ENCODE results near the gene KRTAP9-3.
"Not testable (repeated sequence)": the region's sequence is repeated elsewhere in the genome, so short reads cannot be mapped to it uniquely, and the experiment has no call there.

KRTAP9-3 gene

GRCh38 chr17:41223821-41224220, 8.4 kb upstream of the KRTAP9-3 start:
- no peaks in the 10 kb centered on the region for H3K79me2 ChIP-seq (ENCODE audit: insufficient read depth, low read length)
- no peaks in the 10 kb centered on the region for H3K4me1 ChIP-seq (ENCODE audit: insufficient read depth, low read length)
- H4K20me1 ChIP-seq (ENCODE audit: insufficient read depth, low read length): no peaks in the 10 kb centered on the region
- no peak for ATAC-seq (ENCODE audit: insufficient read depth, low read depth)
- TF ChIP-seq CTCF (IDR thresholded peaks at IDR 0.05; ENCODE audit: borderline replicate concordance, extremely low read depth, low read length, poor library complexity, severe bottlenecking) (no peak), EZH2 (IDR thresholded peaks at IDR 0.05; ENCODE audit: borderline replicate concordance, low read depth, low read length, severe bottlenecking) (no peak)
- peaks cover 10% of the 10 kb centered on the region for H3K27me3 ChIP-seq (ENCODE audit: insufficient read depth, low read length, poor library complexity)
- H3K4me2 ChIP-seq (ENCODE audit: insufficient read depth, low read length): no peak overlapping the region
- H3K9me3 ChIP-seq (ENCODE audit: insufficient read depth, low read length, severe bottlenecking): no peaks in the 10 kb centered on the region
- DNase-seq: no peak
- no peak overlapping the region for H2AFZ ChIP-seq (ENCODE audit: low read depth, low read length)
- H3K4me3 ChIP-seq (ENCODE audit: low read depth in 1 of 2, low read length in 2 of 2): no peak overlapping the region
- H3K9ac ChIP-seq (ENCODE audit: low read depth, low read length): no peak overlapping the region
- no peaks in the 10 kb centered on the region for H3K36me3 ChIP-seq (ENCODE audit: insufficient read depth, low read length)
- H3K27ac ChIP-seq (ENCODE audit: low read length): no peak overlapping the region

- DNase-seq (no peak), ATAC-seq (ENCODE audit: insufficient read depth, low read depth) (no peak)
- H3K4me1 ChIP-seq (ENCODE audit: insufficient read depth, low read length): no peaks in the 10 kb centered on the region
- H3K79me2 ChIP-seq (ENCODE audit: insufficient read depth, low read length): no peaks in the 10 kb centered on the region
- H3K4me3 ChIP-seq (ENCODE audit: low read depth in 1 of 2, low read length in 2 of 2): no peak overlapping the region
- H2AFZ ChIP-seq (ENCODE audit: low read depth, low read length): no peak overlapping the region
- TF ChIP-seq EZH2 (IDR thresholded peaks at IDR 0.05; ENCODE audit: borderline replicate concordance, low read depth, low read length, severe bottlenecking): no peak
- no peak for TF ChIP-seq CTCF (IDR thresholded peaks at IDR 0.05; ENCODE audit: borderline replicate concordance, extremely low read depth, low read length, poor library complexity, severe bottlenecking)
- no peak overlapping the region for H3K27ac ChIP-seq (ENCODE audit: low read length)
- no peaks in the 10 kb centered on the region for H4K20me1 ChIP-seq (ENCODE audit: insufficient read depth, low read length)
- H3K36me3 ChIP-seq (ENCODE audit: insufficient read depth, low read length): no peaks in the 10 kb centered on the region
- H3K9me3 ChIP-seq (ENCODE audit: insufficient read depth, low read length, severe bottlenecking): no peaks in the 10 kb centered on the region
- peaks cover 10% of the 10 kb centered on the region for H3K27me3 ChIP-seq (ENCODE audit: insufficient read depth, low read length, poor library complexity)
- H3K9ac ChIP-seq (ENCODE audit: low read depth, low read length): no peak overlapping the region
- H3K4me2 ChIP-seq (ENCODE audit: insufficient read depth, low read length): no peak overlapping the region
Observed at GRCh38 chr17:41226051-41226450, 6.2 kb upstream of the KRTAP9-3 start.

GRCh38 chr17:41226598-41227095, 5.6 kb upstream of the KRTAP9-3 start, which contains the start of gene KRTAP9-2:
Gene KRTAP9-2 (plus strand): TSS chr17:41226648. CDS start chr17:41226655, 7 bp downstream.
- ATAC-seq (ENCODE audit: insufficient read depth, low read depth); H3K27ac ChIP-seq (ENCODE audit: low read length); H3K79me2 ChIP-seq (ENCODE audit: insufficient read depth, low read length); H3K4me2 ChIP-seq (ENCODE audit: insufficient read depth, low read length); DNase-seq; H3K27me3 ChIP-seq (ENCODE audit: insufficient read depth, low read length, poor library complexity); H3K4me1 ChIP-seq (ENCODE audit: insufficient read depth, low read length); H3K36me3 ChIP-seq (ENCODE audit: insufficient read depth, low read length); H4K20me1 ChIP-seq (ENCODE audit: insufficient read depth, low read length); H2AFZ ChIP-seq (ENCODE audit: low read depth, low read length); H3K9ac ChIP-seq (ENCODE audit: low read depth, low read length); H3K4me3 ChIP-seq (ENCODE audit: low read depth in 1 of 2, low read length in 2 of 2); H3K9me3 ChIP-seq (ENCODE audit: insufficient read depth, low read length, severe bottlenecking): not testable (repeated sequence)

GRCh38 chr17:41230094-41230493, 2.2 kb upstream of the KRTAP9-3 start:
- DNase-seq: no peak
- no peaks in the 10 kb centered on the region for H3K4me1 ChIP-seq (ENCODE audit: insufficient read depth, low read length)
- no peaks in the 10 kb centered on the region for H3K79me2 ChIP-seq (ENCODE audit: insufficient read depth, low read length)
- TF ChIP-seq CTCF (IDR thresholded peaks at IDR 0.05; ENCODE audit: borderline replicate concordance, extremely low read depth, low read length, poor library complexity, severe bottlenecking): no peak
- TF ChIP-seq EZH2 (IDR thresholded peaks at IDR 0.05; ENCODE audit: borderline replicate concordance, low read depth, low read length, severe bottlenecking): no peak
- no peaks in the 10 kb centered on the region for H3K9me3 ChIP-seq (ENCODE audit: insufficient read depth, low read length, severe bottlenecking)
- H3K27ac ChIP-seq (ENCODE audit: low read length): no peak overlapping the region
- ATAC-seq (ENCODE audit: insufficient read depth, low read depth): no peak
- no peak overlapping the region for H3K4me3 ChIP-seq (ENCODE audit: low read depth in 1 of 2, low read length in 2 of 2)
- no peak overlapping the region for H3K9ac ChIP-seq (ENCODE audit: low read depth, low read length)
- H3K27me3 ChIP-seq (ENCODE audit: insufficient read depth, low read length, poor library complexity): peaks cover 18% of the 10 kb centered on the region
- H3K4me2 ChIP-seq (ENCODE audit: insufficient read depth, low read length): no peak overlapping the region
- H4K20me1 ChIP-seq (ENCODE audit: insufficient read depth, low read length): no peaks in the 10 kb centered on the region
- H3K36me3 ChIP-seq (ENCODE audit: insufficient read depth, low read length): no peaks in the 10 kb centered on the region
- H2AFZ ChIP-seq (ENCODE audit: low read depth, low read length): no peak overlapping the region
